GM13976 (cell line): ENCODE measurements around the gene ZNF641.

ENCODE experiments used
- DNase-seq: peaks from one replicate; pipeline ENCODE4 v3.0.0; 2012; ENCODE audit warnings: low spot score
- in situ Hi-C: fragments of 300-500 bp; cut with MboI; formaldehyde crosslinking; loops from one replicate; pipeline ENCODE4 v1.12.0; 2022; ENCODE audit warnings: low sequenced_read_pairs, mixed read lengths, inconsistent platforms; ENCODE audit not compliant: unreplicated experiment
- TF ChIP-seq, protein P1 (sequence below): IDR thresholded peaks from 2 replicates; pipeline ENCODE4 v1.5.1; 2012; ENCODE audit warnings: borderline replicate concordance, mild to moderate bottlenecking; ENCODE audit not compliant: insufficient read depth; ENCODE audit errors: extremely low read depth, missing control alignments, control extremely low read depth

The ZNF641 gene

GRCh38 chr12:48377646-48378045, 26.9 kb upstream of the ZNF641 start:
- TF ChIP-seq, protein P1, sequence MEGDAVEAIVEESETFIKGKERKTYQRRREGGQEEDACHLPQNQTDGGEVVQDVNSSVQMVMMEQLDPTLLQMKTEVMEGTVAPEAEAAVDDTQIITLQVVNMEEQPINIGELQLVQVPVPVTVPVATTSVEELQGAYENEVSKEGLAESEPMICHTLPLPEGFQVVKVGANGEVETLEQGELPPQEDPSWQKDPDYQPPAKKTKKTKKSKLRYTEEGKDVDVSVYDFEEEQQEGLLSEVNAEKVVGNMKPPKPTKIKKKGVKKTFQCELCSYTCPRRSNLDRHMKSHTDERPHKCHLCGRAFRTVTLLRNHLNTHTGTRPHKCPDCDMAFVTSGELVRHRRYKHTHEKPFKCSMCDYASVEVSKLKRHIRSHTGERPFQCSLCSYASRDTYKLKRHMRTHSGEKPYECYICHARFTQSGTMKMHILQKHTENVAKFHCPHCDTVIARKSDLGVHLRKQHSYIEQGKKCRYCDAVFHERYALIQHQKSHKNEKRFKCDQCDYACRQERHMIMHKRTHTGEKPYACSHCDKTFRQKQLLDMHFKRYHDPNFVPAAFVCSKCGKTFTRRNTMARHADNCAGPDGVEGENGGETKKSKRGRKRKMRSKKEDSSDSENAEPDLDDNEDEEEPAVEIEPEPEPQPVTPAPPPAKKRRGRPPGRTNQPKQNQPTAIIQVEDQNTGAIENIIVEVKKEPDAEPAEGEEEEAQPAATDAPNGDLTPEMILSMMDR, result no peak
- in situ Hi-C loops, result no loop called here
- DNase-seq, result no peak

- in situ Hi-C loops, result no loop called here
- TF ChIP-seq, protein P1, result no peak
- no peak for DNase-seq
Measured at GRCh38 chr12:48374164-48374563, 23.4 kb upstream of the ZNF641 start.

DNA sequence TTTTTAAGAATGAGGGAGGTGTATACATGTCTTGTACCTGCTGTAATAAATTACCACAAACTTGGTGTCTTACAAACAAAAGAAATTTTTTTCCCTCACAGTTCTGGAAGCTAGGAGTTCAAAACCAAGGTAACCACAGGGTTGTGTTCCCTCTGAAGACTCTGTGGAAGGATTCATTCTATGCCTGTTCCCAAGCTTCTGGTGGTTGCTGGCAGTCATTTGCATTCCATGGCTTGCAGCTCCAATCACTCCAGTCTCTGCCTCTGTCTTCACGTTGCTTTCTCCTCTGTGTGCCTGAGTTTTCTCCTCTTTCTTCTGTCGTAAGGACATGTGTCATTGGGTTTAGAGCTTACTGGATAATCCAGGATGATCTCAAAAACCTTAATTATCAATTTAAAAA, 15.4 kb upstream of the ZNF641 start:
- TF ChIP-seq, protein P1, result no peak
- in situ Hi-C loops, result no loop called here
- no peak for DNase-seq

DNA sequence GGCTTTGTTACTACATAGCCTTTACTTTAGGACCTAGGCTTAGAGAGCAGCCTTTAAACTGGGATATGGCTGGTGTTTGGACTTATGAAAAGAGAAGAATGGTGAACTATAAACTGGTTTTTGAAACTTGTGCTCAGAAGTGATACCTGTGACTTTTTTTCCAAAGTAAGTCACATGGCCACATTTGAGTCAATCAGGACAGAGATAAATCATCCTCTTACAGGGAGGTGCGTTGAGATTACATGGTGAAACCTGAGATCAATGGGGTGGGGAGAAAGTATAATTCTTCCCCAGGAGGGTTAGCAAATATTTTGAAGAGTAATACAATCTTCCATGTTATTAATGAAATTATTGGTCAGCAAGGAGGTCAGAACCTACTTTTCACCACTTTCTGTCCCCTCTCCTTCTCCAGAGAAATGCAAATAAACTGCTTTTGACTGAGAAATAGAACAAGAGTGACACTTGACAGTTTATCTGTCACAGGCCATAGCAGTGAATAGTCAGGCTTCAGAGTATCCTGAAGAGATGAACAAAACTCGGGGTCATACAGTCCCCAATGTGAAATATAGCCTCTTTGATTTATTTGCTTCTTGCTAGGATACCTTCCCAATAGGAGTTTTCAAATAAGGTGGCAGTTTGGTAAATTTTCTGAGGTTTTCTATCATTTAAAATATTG, 11.1 kb upstream of the ZNF641 start:
- DNase-seq, result no peak
- TF ChIP-seq, protein P1, result no peak
- in situ Hi-C loops, result no loop called here

DNA sequence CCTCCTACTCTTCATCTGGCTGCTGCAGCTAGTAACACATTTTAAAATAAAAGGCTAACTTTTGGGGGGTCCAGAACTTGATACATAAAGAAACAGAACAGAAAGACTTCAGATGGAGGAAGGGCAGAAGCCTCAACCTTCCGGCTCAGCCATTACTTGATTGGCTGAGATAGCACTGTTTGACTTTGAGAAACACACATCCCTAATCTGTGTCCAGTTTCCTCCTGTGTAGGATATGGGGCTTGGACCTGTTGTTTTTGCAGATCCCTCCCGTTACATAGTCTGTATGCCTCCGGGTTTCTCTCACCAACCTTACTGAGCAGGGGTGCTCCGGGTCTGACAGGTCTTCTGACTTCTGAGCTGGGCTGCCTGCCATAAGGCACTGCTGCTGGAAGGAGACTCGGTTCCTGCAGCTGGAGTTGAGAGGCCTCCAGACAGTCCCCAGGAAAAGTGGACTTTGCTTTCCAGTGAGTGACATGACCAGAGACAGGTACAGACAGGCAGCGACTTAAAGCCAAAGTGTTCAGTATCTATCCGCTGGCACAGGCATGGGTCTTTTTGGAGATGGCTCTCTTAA, 8.3 kb upstream of the ZNF641 start:
- TF ChIP-seq, protein P1, result no peak
- DNase-seq, result no peak
- in situ Hi-C loops, result no loop called here

DNA sequence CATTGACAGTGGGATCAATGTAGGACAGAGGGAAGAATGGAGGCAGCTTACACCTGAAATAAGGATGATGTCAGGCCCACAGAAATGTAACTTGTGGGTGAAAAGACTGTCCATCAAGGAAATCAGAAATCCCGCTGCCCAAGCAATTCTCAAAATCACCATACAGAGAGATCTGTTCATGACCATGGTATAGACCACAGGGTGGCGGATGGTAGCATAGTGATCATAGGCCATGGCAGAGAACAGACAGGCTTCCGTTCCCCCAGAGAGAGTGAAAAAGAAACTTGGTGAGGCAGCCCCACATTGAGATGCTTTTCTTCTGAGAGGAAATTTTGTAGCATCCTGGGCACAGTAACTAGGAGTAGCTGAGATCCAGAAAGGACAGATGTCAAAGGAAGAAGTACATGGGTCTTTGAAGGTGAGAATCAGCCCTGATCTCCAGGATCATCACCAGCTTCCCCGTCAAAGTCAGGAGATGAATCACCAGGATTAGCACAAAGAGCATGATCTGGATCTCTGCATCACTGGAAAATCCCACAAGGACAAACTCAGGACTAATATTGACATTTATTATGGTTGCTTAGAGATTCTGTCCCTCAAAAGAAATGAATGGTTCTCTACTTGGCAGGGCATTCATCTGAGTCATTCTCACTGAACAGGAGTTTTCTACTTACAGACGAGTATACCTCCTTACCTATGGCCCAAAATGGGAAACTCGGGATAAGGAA, 5.5 kb upstream of the ZNF641 start:
- no peak for DNase-seq
- TF ChIP-seq, protein P1, result no peak
- in situ Hi-C loops, result no loop called here
